ENCODE results near the gene WNT7A.

WNT7A gene

DNA sequence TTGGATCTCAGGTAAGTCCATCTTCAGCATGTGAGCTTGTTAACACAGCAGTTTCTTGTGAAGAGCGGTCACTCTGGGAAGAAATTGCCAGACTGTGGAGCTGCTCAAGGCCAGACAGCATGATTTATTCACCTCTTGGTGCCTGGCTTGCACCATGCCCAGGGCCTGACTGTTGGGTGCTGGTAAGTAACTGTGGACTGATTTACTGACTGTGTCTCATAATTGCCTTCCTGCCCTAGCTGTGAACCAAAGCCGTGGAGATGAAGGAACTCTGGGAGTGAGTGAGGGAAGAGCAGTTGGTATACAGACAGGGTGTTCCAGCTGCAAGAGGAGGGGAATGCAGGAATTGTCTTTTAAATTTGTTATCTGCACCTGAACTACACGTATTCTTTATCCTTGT, 18.5 kb upstream of the WNT7A start:
- no peaks in the 10 kb centered on the region for H3K4me1 ChIP-seq (ENCODE audit: insufficient read depth, low read length, severe bottlenecking)
- H3F3A ChIP-seq (ENCODE audit: insufficient read depth, low read length) = no peaks in the 10 kb centered on the region
- H3K9ac ChIP-seq (ENCODE audit: low read length) = no peak overlapping the region
- H2AFZ ChIP-seq (ENCODE audit: low read length) = no peak overlapping the region
- H3K36me3 ChIP-seq (ENCODE audit: insufficient read depth, low read length) = no peaks in the 10 kb centered on the region
- H4K20me1 ChIP-seq (ENCODE audit: insufficient read depth, low read length) = no peaks in the 10 kb centered on the region
- no peaks in the 10 kb centered on the region for H3K9me2 ChIP-seq (ENCODE audit: low read depth, low read length)
- H3K4me3 ChIP-seq (ENCODE audit: low read depth, low read length, poor library complexity, severe bottlenecking) = no peak overlapping the region
- H3K9me3 ChIP-seq (ENCODE audit: low read length) = peaks cover 17% of the 10 kb centered on the region
- no peaks in the 10 kb centered on the region for H3K79me2 ChIP-seq (ENCODE audit: insufficient read depth, low read length)
- TF ChIP-seq, protein P1, sequence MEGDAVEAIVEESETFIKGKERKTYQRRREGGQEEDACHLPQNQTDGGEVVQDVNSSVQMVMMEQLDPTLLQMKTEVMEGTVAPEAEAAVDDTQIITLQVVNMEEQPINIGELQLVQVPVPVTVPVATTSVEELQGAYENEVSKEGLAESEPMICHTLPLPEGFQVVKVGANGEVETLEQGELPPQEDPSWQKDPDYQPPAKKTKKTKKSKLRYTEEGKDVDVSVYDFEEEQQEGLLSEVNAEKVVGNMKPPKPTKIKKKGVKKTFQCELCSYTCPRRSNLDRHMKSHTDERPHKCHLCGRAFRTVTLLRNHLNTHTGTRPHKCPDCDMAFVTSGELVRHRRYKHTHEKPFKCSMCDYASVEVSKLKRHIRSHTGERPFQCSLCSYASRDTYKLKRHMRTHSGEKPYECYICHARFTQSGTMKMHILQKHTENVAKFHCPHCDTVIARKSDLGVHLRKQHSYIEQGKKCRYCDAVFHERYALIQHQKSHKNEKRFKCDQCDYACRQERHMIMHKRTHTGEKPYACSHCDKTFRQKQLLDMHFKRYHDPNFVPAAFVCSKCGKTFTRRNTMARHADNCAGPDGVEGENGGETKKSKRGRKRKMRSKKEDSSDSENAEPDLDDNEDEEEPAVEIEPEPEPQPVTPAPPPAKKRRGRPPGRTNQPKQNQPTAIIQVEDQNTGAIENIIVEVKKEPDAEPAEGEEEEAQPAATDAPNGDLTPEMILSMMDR (IDR thresholded peaks at IDR 0.05; ENCODE audit: low read length) = no peak
- no peak for TF ChIP-seq EZH2 (IDR thresholded peaks at IDR 0.05; ENCODE audit: borderline replicate concordance, low read length)
- H3K4me2 ChIP-seq (ENCODE audit: low read length) = no peak overlapping the region
- no peak overlapping the region for H3K27ac ChIP-seq (ENCODE audit: low read depth, low read length, poor library complexity, severe bottlenecking)
- no peaks in the 10 kb centered on the region for H3K27me3 ChIP-seq (ENCODE audit: insufficient read depth, low read length)

DNA sequence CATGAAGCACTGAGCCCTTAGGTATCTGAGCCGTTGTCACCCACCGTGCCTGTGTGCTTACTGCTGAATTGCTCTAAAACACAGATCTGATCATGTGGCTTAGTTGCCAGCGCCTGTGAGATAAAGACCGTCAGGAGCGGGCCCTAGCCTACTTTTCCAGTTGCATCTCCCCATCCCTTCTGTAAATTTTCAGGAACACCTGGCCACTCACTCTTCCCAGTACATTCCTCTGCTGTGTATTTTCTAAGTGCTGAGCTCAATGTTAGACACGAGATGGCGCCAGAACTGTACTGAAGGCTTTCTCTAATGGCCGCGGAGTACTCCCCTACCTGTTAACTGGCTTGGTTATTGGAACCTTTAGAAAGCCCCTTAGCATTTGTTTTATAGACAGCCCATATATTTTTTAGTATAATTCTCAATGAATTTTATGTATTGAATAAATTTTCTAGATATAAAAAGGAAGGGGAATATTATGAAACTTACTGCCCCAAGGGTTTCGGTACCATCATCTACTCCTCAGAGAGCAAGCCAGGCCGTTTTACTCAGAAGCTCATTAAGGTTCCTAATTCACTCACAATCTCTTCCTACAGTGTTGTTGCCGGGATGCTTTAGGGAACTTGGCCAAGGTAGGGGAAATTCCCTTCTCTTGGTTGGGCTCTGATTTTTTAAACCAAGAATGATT, 16.7 kb upstream of the WNT7A start:
- H3K27ac ChIP-seq (ENCODE audit: low read depth, low read length, poor library complexity, severe bottlenecking) = no peak overlapping the region
- H3K4me2 ChIP-seq (ENCODE audit: low read length) = no peak overlapping the region
- no peak overlapping the region for H3K4me3 ChIP-seq (ENCODE audit: low read depth, low read length, poor library complexity, severe bottlenecking)
- no peak for TF ChIP-seq EZH2 (IDR thresholded peaks at IDR 0.05; ENCODE audit: borderline replicate concordance, low read length)
- TF ChIP-seq, protein P1 (IDR thresholded peaks at IDR 0.05; ENCODE audit: low read length) = peak; percentile 81
- H3K79me2 ChIP-seq (ENCODE audit: insufficient read depth, low read length) = no peaks in the 10 kb centered on the region
- H4K20me1 ChIP-seq (ENCODE audit: insufficient read depth, low read length) = no peaks in the 10 kb centered on the region
- H3K4me1 ChIP-seq (ENCODE audit: insufficient read depth, low read length, severe bottlenecking) = no peaks in the 10 kb centered on the region
- no peak overlapping the region for H2AFZ ChIP-seq (ENCODE audit: low read length)
- no peaks in the 10 kb centered on the region for H3K9me2 ChIP-seq (ENCODE audit: low read depth, low read length)
- H3K9ac ChIP-seq (ENCODE audit: low read length) = no peak overlapping the region
- no peaks in the 10 kb centered on the region for H3F3A ChIP-seq (ENCODE audit: insufficient read depth, low read length)
- H3K36me3 ChIP-seq (ENCODE audit: insufficient read depth, low read length) = no peaks in the 10 kb centered on the region
- H3K27me3 ChIP-seq (ENCODE audit: insufficient read depth, low read length) = no peaks in the 10 kb centered on the region
- peaks cover 8% of the 10 kb centered on the region; the same call in 1 of the 2 replicates for H3K9me3 ChIP-seq (ENCODE audit: low read length)

DNA sequence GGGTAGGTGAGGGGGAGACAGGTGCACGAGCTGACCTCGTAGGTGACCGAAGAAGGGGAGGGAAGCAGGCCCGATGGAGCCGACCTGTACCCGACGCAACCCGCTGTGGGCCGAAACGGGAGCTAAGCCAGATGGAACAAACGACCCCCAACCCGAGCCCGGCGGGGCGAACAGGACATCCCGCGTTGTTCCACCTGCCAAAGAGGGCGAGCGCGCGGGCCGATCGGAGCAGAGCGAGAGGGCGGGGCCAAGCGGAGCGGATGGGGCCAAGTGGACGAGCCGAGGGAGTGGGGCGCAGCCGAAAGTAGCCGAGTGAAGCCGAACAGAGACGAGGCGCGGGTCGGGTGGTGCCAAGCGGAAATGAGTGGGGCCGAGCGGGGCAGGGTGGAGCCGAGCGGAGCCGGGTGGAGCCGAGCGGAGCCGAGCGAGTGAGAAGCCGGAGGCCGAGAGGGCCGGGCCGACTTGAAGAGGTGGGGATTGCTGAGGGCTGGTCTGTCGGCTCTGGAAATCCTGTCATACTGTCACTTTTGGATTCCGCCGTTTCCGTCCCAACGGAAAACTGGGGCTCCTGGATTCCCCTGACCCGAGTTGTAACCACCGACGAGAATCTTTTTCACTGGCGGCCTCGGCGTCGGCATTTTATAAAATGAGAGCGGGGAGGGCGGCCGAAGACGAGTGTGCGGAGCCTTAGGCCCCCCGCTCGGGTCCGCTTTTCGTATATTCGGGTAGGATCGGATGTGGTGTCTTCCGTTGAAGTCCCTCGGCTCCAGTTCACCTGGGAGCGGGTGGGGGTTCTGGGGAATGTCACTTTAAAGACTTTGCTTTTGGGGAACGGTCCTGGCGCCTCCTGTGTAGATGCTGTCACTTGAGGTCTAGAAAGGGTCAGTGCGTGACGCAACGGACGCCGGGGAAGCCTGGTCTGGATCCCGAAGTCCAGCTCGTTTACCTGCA, 15.6 kb upstream of the WNT7A start:
- Histone ChIP-seq H2AFZ (ENCODE audit: low read length) (no peak overlapping the region), H3K4me3 (ENCODE audit: low read depth, low read length, poor library complexity, severe bottlenecking) (no peak overlapping the region), H3K36me3 (ENCODE audit: insufficient read depth, low read length) (no peaks in the 10 kb centered on the region), H3K79me2 (ENCODE audit: insufficient read depth, low read length) (no peaks in the 10 kb centered on the region), H3K9ac (ENCODE audit: low read length) (no peak overlapping the region), H3K9me2 (ENCODE audit: low read depth, low read length) (no peaks in the 10 kb centered on the region), H3K4me2 (ENCODE audit: low read length) (no peak overlapping the region), H3K4me1 (ENCODE audit: insufficient read depth, low read length, severe bottlenecking) (no peaks in the 10 kb centered on the region), H3K27me3 (ENCODE audit: insufficient read depth, low read length) (no peaks in the 10 kb centered on the region), H3F3A (ENCODE audit: insufficient read depth, low read length) (no peaks in the 10 kb centered on the region), H3K9me3 (ENCODE audit: low read length) (no peaks in the 10 kb centered on the region), H4K20me1 (ENCODE audit: insufficient read depth, low read length) (no peaks in the 10 kb centered on the region), H3K27ac (ENCODE audit: low read depth, low read length, poor library complexity, severe bottlenecking) (no peak overlapping the region)
- no peak for TF ChIP-seq EZH2 (IDR thresholded peaks at IDR 0.05; ENCODE audit: borderline replicate concordance, low read length)
- TF ChIP-seq, protein P1 (IDR thresholded peaks at IDR 0.05; ENCODE audit: low read length) = no peak

Measured in OCI-LY1 (cell line).